Mucosa of stomach (tissue), 1 donor: ENCODE data around the gene MAS1.
"Not testable (repeated sequence)": the region's sequence is repeated elsewhere in the genome, so short reads cannot be mapped to it uniquely, and the experiment has no call there.

Experiments used
- H3K27me3 ChIP-seq: one replicate; pipeline ENCODE4 v1.7.0; 2013; ENCODE audit warnings: mild to moderate bottlenecking, low read length; ENCODE audit not compliant: control insufficient read depth, insufficient read depth
- H3K36me3 ChIP-seq: one replicate; pipeline ENCODE4 v1.7.0; 2013; ENCODE audit warnings: low read length; ENCODE audit not compliant: control insufficient read depth, insufficient read depth
- H3K4me1 ChIP-seq: one replicate; pipeline ENCODE4 v1.7.0; 2013; ENCODE audit warnings: mild to moderate bottlenecking, low read length; ENCODE audit not compliant: control insufficient read depth, insufficient read depth
- H3K4me3 ChIP-seq: one replicate; pipeline ENCODE4 v1.7.0; 2013; ENCODE audit warnings: low read length
- H3K9ac ChIP-seq: one replicate; pipeline ENCODE4 v1.7.0; 2013; ENCODE audit warnings: mild to moderate bottlenecking, low read length, moderate library complexity
- H3K9me3 ChIP-seq: one replicate; pipeline ENCODE4 v1.7.0; 2013; ENCODE audit warnings: mild to moderate bottlenecking, low read length, moderate library complexity; ENCODE audit not compliant: control insufficient read depth
- donor health status: Pancreatic carcinoma.

Gene MAS1

DNA sequence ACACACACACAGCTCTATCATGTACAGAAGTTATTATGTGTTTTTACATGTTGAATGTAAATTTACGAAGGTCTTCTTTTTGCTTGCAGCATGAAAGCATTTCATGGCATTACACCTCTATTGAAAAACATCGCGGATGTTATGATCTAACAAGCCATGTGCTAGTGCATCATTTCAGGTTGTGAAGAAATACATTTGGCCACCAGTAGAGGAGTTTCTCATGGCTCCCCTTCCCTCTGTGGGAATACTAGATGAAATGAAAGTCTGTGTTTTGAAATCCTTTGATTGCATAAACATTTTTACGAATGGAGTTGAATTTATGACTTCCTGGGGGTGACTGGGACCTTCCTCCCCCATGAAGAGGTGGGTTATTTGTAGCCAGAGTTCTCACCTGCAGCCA is 17.7 kb downstream of the MAS1 start:
- no peaks in the 10 kb centered on the region for H3K36me3 ChIP-seq
- no peaks in the 10 kb centered on the region for H3K9me3 ChIP-seq
- no peaks in the 10 kb centered on the region for H3K4me1 ChIP-seq
- peaks cover 16% of the 10 kb centered on the region for H3K27me3 ChIP-seq
- no peak overlapping the region for H3K4me3 ChIP-seq
- no peak overlapping the region for H3K9ac ChIP-seq

- H3K9me3 ChIP-seq = no peaks in the 10 kb centered on the region
- H3K4me3 ChIP-seq = no peak overlapping the region
- H3K9ac ChIP-seq = no peak overlapping the region
- no peaks in the 10 kb centered on the region for H3K4me1 ChIP-seq
- H3K36me3 ChIP-seq = no peaks in the 10 kb centered on the region
- peaks cover 16% of the 10 kb centered on the region for H3K27me3 ChIP-seq
Measured at GRCh38 chr6:159908979-159909378, 18.2 kb downstream of the MAS1 start.

DNA sequence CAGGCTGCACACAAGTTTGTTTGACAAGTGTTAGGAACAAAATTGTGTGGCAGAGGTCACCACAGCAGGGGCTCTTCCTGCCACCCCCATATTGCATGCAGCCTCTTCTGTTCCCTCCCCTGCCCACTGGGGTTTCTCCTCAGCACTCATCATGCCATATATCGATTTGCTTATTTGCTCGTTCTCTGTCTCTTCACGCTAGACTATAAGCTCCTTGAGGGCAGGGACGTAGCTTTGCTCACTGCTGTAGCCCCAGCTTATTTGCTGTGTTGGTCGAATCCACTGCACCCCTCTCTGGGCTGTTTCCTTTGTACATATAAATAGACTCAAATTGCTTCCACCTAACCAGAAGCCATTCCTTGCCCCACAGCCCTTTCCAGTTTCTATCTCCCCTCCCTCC is 19.6 kb downstream of the MAS1 start:
- Histone ChIP-seq H3K4me3 (no peak overlapping the region), H3K9ac (no peak overlapping the region), H3K9me3 (no peaks in the 10 kb centered on the region)

GRCh38 chr6:159913375-159913774 is 22.6 kb downstream of the MAS1 start:
- no peaks in the 10 kb centered on the region for H3K36me3 ChIP-seq
- H3K9ac ChIP-seq = no peak overlapping the region
- no peaks in the 10 kb centered on the region for H3K9me3 ChIP-seq
- no peak overlapping the region for H3K4me3 ChIP-seq
- peaks cover 18% of the 10 kb centered on the region for H3K4me1 ChIP-seq
- peaks cover 16% of the 10 kb centered on the region for H3K27me3 ChIP-seq

More for the DNA sequence above, 19.6 kb downstream of the MAS1 start:
- H3K4me1 ChIP-seq = peaks cover 9% of the 10 kb centered on the region
- H3K27me3 ChIP-seq = peaks cover 16% of the 10 kb centered on the region
- H3K36me3 ChIP-seq = no peaks in the 10 kb centered on the region

DNA sequence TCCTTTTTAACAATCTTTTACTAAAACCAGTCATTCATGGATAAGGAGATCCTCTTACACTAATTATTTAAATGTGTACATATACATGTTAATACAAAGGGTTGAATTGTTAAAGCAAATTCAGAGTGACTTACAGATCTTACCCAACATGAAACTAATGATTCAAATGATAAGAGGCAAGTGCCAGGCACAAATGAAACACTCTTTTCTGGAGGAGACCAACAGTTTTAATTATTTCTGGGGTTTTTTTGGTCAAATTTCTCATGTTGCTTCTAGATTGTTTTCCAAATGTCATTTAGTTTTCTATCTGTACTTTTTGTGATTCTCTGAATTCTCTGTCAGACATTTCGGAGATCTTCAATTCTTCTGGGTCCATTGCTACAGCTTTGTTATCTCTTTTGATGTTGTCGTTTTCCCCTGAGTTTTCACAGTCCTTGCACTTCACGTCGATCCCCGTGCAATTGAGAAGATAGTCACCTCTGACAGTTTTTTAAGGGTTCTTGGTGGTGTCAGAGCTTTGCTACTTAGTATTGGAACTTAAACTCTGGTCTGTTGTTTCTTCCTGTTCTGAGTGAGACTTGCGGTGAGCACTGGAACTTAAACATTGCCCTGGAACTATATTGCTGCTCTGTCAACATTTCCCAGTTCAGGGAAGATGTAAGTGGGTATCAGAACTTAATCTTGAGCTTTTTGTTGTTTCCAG is 23.2 kb downstream of the MAS1 start:
- H3K9ac ChIP-seq = no peak overlapping the region
- peaks cover 18% of the 10 kb centered on the region for H3K4me1 ChIP-seq
- H3K36me3 ChIP-seq = no peaks in the 10 kb centered on the region
- no peaks in the 10 kb centered on the region for H3K9me3 ChIP-seq
- H3K4me3 ChIP-seq = no peak overlapping the region
- peaks cover 16% of the 10 kb centered on the region for H3K27me3 ChIP-seq

DNA sequence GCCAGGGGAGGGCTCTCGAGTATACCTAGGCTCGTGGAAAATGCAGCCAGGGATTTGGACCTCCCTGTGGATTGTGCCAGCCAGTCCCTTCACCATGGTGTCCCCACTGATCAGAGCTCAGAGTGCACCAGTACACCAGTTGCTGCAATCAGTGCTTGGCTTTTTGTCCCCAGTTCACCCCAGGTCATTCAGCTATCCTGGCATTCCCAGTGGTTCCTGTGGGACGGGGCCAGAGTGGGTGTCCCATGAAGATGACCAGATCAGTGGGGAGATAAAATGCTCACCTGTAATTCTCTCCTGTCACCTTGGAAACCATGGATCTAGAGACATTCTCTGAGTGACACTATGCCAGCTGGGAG is 23.8 kb downstream of the MAS1 start:
- Histone ChIP-seq H3K9me3 (no peaks in the 10 kb centered on the region), H3K36me3 (no peaks in the 10 kb centered on the region), H3K4me3 (no peak overlapping the region), H3K27me3 (peaks cover 16% of the 10 kb centered on the region), H3K9ac (no peak overlapping the region), H3K4me1 (peaks cover 18% of the 10 kb centered on the region)

DNA sequence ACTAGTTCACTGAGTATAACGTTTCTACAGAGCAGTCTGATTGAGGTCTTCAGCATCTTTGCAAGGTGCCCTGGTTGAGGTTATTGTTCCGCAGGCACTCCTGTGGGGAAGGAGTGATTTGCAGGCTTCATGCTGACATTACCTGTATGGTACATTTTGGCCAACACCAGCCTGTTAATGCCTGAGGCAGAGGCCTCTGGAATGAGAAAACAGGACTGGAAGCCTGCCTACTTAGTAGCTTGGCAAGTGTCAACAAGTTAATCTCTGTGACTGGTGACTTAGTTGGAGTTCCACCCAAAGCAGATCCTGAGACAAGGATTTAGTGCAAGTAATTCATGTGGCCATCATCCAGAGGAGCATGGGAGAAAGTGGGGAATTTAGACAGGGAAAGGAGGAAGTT is 24.6 kb downstream of the MAS1 start:
- H3K9me3 ChIP-seq = no peaks in the 10 kb centered on the region
- H3K27me3 ChIP-seq = peaks cover 7% of the 10 kb centered on the region
- H3K4me3 ChIP-seq = no peak overlapping the region
- H3K4me1 ChIP-seq = peaks cover 18% of the 10 kb centered on the region
- no peak overlapping the region for H3K9ac ChIP-seq
- H3K36me3 ChIP-seq = no peaks in the 10 kb centered on the region

GRCh38 chr6:159916237-159916636 is 25.4 kb downstream of the MAS1 start:
- Histone ChIP-seq H3K4me3 (no peak overlapping the region), H3K9ac (no peak overlapping the region), H3K27me3 (peaks cover 5% of the 10 kb centered on the region), H3K4me1 (peaks cover 18% of the 10 kb centered on the region), H3K9me3 (no peaks in the 10 kb centered on the region), H3K36me3 (no peaks in the 10 kb centered on the region)

GRCh38 chr6:159916752-159917151 is 26.0 kb downstream of the MAS1 start:
- Histone ChIP-seq H3K9me3 (no peaks in the 10 kb centered on the region), H3K9ac (no peak overlapping the region), H3K4me3 (no peak overlapping the region), H3K4me1 (peaks cover 18% of the 10 kb centered on the region), H3K36me3 (no peaks in the 10 kb centered on the region), H3K27me3 (peaks cover 2% of the 10 kb centered on the region)

DNA sequence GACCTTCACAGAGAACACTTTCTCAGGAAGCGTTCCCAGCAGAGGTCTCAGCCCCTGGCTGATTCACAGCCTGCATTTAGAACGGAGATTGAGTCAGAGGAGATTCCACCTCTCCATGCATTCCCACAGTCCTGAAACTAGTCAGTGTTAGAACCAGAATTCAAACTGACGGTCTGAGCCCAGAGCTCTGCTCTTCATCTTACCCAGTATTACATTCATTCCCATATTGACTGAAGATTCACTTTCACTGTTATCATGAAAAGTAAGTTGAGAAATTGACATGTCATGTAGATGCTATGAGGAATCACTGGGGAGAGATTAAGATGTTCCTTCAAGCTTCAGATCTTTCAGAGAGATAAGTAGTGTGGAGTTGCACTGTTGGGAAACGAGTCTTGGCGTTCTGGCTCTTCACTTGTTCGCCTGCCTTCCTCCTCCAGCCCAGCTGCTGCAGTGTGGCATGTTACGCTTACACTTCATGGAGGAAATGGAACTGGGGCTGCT is 28.3 kb downstream of the MAS1 start:
- Histone ChIP-seq H3K4me3 (no peak overlapping the region), H3K27me3 (no peaks in the 10 kb centered on the region), H3K9ac (no peak overlapping the region), H3K36me3 (no peaks in the 10 kb centered on the region), H3K9me3 (no peaks in the 10 kb centered on the region), H3K4me1 (peaks cover 18% of the 10 kb centered on the region)

DNA sequence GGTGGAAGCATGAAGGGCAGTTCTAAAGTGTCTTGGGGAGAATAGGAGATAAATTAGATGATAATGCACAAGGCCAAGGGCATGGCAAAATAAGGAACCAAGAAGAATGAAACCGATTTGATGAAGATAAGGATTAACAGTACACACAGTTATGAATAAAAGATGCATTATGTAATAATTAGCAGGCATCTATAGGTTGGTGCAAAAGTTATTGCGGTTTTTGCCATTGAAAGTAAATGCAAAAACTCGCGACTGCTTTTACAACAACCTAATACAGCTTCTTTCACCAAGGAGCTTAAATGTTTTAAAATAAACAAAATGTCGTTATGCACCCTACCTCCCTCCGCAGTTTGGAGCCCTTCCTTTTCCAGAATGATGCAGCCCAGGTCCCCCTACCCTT is 29.0 kb downstream of the MAS1 start:
- Histone ChIP-seq H3K27me3 (no peaks in the 10 kb centered on the region), H3K4me3 (no peak overlapping the region), H3K36me3 (no peaks in the 10 kb centered on the region)

GRCh38 chr6:159924150-159924549 is 33.4 kb downstream of the MAS1 start:
- H3K36me3 ChIP-seq, H3K27me3 ChIP-seq, H3K4me3 ChIP-seq, H3K4me1 ChIP-seq, H3K9me3 ChIP-seq, H3K9ac ChIP-seq: not testable (repeated sequence)

More for the DNA sequence above, 29.0 kb downstream of the MAS1 start:
- H3K4me1 ChIP-seq = peaks cover 14% of the 10 kb centered on the region
- no peaks in the 10 kb centered on the region for H3K9me3 ChIP-seq
- no peak overlapping the region for H3K9ac ChIP-seq
